Kidney (tissue), 14 donors: ENCODE measurements around the gene UTP3. TPM values are rescaled to one million over a fixed set of nuclear protein-coding genes. Genes with fewer than 3 reads are reported as not detected.
A peak's percentile ranks its signal among the peaks of the same experiment; 100 is the strongest.
"Not testable (repeated sequence)": the region's sequence is repeated elsewhere in the genome, so short reads cannot be mapped to it uniquely, and the experiment has no call there.

Experiments
- DNase-seq, 5 donors: peaks; one replicate each; pipeline ENCODE4 v3.0.0-alpha.2; 2013 to 2020
- FAIRE-seq: peaks from 2 replicates; lab custom pipeline; 2012; peaks lifted over from hg19 to GRCh38; lab: Jason Lieb, UNC
- H3K27ac ChIP-seq, 2 donors: one replicate each; pipeline ENCODE4 v1.7.0; 2013; ENCODE audit warnings: low read depth in 2 of 2, low read length in 2 of 2, inconsistent platforms in 1 of 2
- H3K27me3 ChIP-seq: one replicate; pipeline ENCODE4 v1.7.1; 2013; ENCODE audit warnings: low read length, inconsistent platforms; ENCODE audit not compliant: control insufficient read depth, insufficient read depth
- H3K36me3 ChIP-seq, 3 donors: one replicate each; pipeline versions ENCODE4 v1.7.0 to v1.7.1; 2013; ENCODE audit warnings: low read length in 3 of 3, control low read depth in 1 of 3, inconsistent platforms in 1 of 3; ENCODE audit not compliant: insufficient read depth in 3 of 3, control insufficient read depth in 2 of 3
- H3K4me1 ChIP-seq, 3 donors: one replicate each; pipeline versions ENCODE4 v1.7.0 to v1.7.1; 2013; ENCODE audit warnings: low read length in 3 of 3, inconsistent platforms in 1 of 3, low read depth in 1 of 3; ENCODE audit not compliant: control insufficient read depth in 2 of 3, insufficient read depth in 2 of 3
- H3K4me3 ChIP-seq, 3 donors: one replicate each; pipeline versions ENCODE4 v1.7.0 to v1.8.1; 2013; ENCODE audit warnings: low read length in 3 of 3, control low read depth in 1 of 3, inconsistent platforms in 1 of 3
- H3K9ac ChIP-seq, 3 donors: one replicate each; pipeline versions ENCODE4 v1.7.0 to v1.7.1; 2013; ENCODE audit warnings: low read length in 3 of 3, control low read depth in 1 of 3, inconsistent platforms in 1 of 3
- H3K9me3 ChIP-seq, 3 donors: one replicate each; pipeline versions ENCODE4 v1.7.0 to v1.7.1; 2013; ENCODE audit warnings: low read length in 3 of 3, control low read depth in 1 of 3, inconsistent platforms in 1 of 3; ENCODE audit not compliant: control insufficient read depth in 2 of 3, insufficient read depth in 1 of 3
- intact Hi-C: fragments of 100-400 bp; cut with DNase I; formaldehyde crosslinking; loops from one replicate; pipeline ENCODE4 v1.11.1; 2022
- polyA plus RNA-seq: library from polyadenylated mRNA; stranded (reverse); fragments of 350-450 nt; fragmentation: Illumina TruSeq; extraction: RNeasy Lipid Tissue Mini Kit (QIAGEN cat#74804); gene quantifications from one replicate; pipeline ENCODE4 v1.2.3, GENCODE V29; 2014; ENCODE audit warnings: low read depth, low replicate concordance; ENCODE audit not compliant: insufficient read depth
- total RNA-seq: library from RNA; stranded (reverse); fragmentation: NEBNext Ultra II Directional; extraction: Animal tissue kit (Norgen Biotek cat#: 25700); gene quantifications from one replicate; pipeline ENCODE4 v1.2.1, GENCODE V29; 2021
- TF ChIP-seq, protein P1 (sequence below): IDR thresholded peaks from 3 replicates; pipeline ENCODE4 v1.5.1; 2012; ENCODE audit warnings: mild to moderate bottlenecking, moderate library complexity, borderline replicate concordance; ENCODE audit not compliant: insufficient read depth; ENCODE audit errors: extremely low read depth
- donor health status: control.
- donor health status: control.
- donor health status: control.
- donor health status: control.
- donor health status: control.
- donor health status: DM: yes; HTN: yes; CAD: no.
- donor health status: Normal renal cell carcinoma (clear cell type).

UTP3 gene
- total and polyA plus RNA-seq, 2 donors from 2014 or later: 25.8 to 28.6 TPM

DNA sequence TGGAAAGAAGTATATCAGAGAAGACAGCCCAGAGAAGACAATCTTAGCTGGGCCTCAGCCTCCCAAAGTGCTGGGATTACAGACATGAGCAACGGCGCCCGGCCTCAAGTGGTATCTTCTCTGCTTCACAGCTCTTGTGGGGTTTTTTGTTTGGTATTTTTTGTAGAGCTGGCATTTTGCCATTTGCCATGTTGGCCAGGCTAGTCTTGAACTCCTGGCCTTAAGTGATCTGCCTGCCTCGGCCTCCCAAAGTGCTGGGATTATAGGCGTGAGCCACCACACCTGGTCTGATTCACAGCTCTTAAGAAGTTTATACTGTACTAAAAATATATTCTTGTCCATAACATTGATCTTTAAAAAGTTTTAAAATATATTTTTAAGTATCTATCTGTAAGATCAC lies 12.4 kb downstream of the UTP3 start:
- no peak overlapping the region for H3K9ac ChIP-seq
- TF ChIP-seq, protein P1, sequence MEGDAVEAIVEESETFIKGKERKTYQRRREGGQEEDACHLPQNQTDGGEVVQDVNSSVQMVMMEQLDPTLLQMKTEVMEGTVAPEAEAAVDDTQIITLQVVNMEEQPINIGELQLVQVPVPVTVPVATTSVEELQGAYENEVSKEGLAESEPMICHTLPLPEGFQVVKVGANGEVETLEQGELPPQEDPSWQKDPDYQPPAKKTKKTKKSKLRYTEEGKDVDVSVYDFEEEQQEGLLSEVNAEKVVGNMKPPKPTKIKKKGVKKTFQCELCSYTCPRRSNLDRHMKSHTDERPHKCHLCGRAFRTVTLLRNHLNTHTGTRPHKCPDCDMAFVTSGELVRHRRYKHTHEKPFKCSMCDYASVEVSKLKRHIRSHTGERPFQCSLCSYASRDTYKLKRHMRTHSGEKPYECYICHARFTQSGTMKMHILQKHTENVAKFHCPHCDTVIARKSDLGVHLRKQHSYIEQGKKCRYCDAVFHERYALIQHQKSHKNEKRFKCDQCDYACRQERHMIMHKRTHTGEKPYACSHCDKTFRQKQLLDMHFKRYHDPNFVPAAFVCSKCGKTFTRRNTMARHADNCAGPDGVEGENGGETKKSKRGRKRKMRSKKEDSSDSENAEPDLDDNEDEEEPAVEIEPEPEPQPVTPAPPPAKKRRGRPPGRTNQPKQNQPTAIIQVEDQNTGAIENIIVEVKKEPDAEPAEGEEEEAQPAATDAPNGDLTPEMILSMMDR: no peak
- DNase-seq (no peak), FAIRE-seq (no peak)
- H3K4me3 ChIP-seq: no peak overlapping the region
- H3K4me1 ChIP-seq: no peaks in the 10 kb centered on the region
- H3K27ac ChIP-seq: no peak overlapping the region
- no peaks in the 10 kb centered on the region for H3K9me3 ChIP-seq
- intact Hi-C loops: no loop called here
- no peaks in the 10 kb centered on the region for H3K27me3 ChIP-seq
- no peaks in the 10 kb centered on the region for H3K36me3 ChIP-seq

- intact Hi-C loops: no loop called here
- Histone ChIP-seq H3K9ac (no peak overlapping the region), H3K27me3 (no peaks in the 10 kb centered on the region), H3K27ac (no peak overlapping the region), H3K9me3 (no peaks in the 10 kb centered on the region), H3K36me3 (no peaks in the 10 kb centered on the region), H3K4me1 (peaks cover 0 to 3% (median 0%) of the 10 kb centered on the region in 3 donors), H3K4me3 (no peak overlapping the region)
- no peak for FAIRE-seq
- TF ChIP-seq, protein P1: no peak
- no peak for DNase-seq
Measured at GRCh38 chr4:70701271-70701670, 12.9 kb downstream of the UTP3 start.

DNA sequence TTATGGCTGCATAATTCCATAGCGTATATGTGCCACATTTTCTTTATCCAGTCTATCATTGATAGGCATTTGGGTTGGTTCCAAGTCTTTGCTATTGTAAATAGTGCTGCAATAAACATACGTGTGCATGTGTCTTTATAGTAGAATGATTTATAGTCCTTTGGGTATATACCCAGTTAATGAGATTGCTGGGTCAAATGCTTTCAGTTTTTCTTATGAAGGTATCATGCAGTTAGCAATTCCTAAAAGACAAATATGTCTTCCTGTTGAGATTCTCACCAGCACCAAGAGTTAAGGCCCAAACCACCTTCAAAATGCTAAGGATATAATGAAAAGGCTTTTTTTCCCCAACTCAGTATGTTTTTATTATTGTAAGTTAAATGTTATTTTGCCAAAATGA lies 14.3 kb downstream of the UTP3 start:
- FAIRE-seq, H3K4me3 ChIP-seq, H3K4me1 ChIP-seq, H3K27ac ChIP-seq, intact Hi-C loops, H3K9ac ChIP-seq, H3K27me3 ChIP-seq, H3K9me3 ChIP-seq, H3K36me3 ChIP-seq, DNase-seq: not testable (repeated sequence)

- no peak for FAIRE-seq
Measured at GRCh38 chr4:70703619-70704214, 15.4 kb downstream of the UTP3 start.

More at GRCh38 chr4:70703619-70704214, 15.4 kb downstream of the UTP3 start:
- intact Hi-C loops: no loop called here
- Histone ChIP-seq H3K36me3 (no peaks in the 10 kb centered on the region), H3K27ac (peak overlapping the region; percentile 91 to 96), H3K9me3 (no peaks in the 10 kb centered on the region), H3K4me1 (peaks cover 2 to 9% (median 2%) of the 10 kb centered on the region in 3 donors), H3K4me3 (peak overlapping the region; percentile 67 to 83 (median 83)), H3K27me3 (no peaks in the 10 kb centered on the region), H3K9ac (peak overlapping the region; percentile 57 to 81 (median 74))
- DNase-seq: peak in 4 of 5 donors; percentile 62 to 90 (median 76)
- TF ChIP-seq, protein P1: no peak
